ENCODE measurements around the gene KCNJ12.
"Not testable (repeated sequence)": the region's sequence is repeated elsewhere in the genome, so short reads cannot be mapped to it uniquely, and the experiment has no call there.

KCNJ12 gene

GRCh38 chr17:21423190-21423493, 47.0 kb downstream of the KCNJ12 start:
- not testable (repeated sequence) for DNase-seq

DNA sequence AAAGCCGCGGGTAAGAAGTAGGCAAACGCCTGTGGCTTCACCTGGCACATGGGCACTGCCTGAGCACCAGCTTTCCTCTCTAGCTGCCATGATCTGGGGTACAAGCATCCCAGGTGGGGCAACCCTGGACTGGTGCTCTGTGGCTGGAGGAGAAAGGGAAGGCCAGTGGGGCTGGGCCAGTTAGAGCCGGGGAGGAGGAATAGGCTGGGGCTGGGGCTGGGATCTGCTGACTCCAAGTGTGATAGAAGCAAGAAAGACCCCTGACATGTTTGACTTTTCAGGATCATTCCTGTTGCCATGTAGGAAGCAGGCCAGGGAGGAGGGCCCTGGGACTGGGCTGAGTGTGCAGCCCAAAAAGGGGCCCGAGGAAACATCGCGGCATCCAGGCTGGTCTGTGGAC, 48.5 kb downstream of the KCNJ12 start:
- DNase-seq = not testable (repeated sequence)

DNA sequence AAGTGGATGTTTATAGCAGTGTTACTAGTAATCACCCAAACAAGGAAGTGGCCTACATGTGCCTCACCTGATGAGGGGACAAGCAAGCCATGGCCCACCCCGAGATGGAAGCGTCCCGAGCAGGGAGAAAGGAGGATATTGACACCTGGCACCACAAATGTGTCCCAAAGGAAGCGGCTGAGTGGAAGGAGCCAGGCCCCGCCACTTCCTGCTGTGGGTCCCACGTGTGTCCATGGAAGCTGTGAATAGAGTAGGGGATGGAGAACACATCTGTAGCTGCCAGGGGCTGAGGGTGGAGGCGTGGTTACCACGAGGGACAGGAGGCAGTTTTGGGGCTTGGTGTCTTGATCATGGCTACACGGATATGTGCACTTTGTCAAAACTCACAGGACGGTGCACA, 49.2 kb downstream of the KCNJ12 start:
- no peak for DNase-seq

- DNase-seq = no peak
These were observed 49.6 kb downstream of the KCNJ12 start for GRCh38 chr17:21425736-21426135.

- DNase-seq = not testable (repeated sequence)
These were observed 50.1 kb downstream of the KCNJ12 start for GRCh38 chr17:21426246-21426645.

DNA sequence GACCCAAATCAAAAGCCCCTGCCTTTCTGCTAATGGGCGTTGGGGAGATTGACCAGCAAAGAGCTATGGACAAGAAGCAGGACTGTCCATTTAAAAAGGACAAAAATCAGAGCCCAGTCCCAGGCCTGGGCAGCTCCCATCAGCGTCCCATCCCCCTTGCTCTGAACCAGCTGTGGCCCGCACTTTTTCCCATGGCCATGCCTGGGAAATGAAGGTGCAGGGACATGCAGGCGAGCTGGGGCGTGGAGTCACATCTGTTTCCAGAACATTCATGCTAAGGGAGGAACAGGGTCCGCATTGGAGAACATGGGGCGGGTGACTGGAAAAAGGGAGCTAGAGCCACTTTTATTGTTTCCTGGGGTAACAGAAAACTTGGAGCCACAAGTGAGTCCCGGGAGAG, 50.7 kb downstream of the KCNJ12 start:
- not testable (repeated sequence) for DNase-seq

GRCh38 chr17:21427727-21428126, 51.6 kb downstream of the KCNJ12 start:
- DNase-seq = not testable (repeated sequence)

GRCh38 chr17:21428752-21429424, 52.7 kb downstream of the KCNJ12 start:
- not testable (repeated sequence) for DNase-seq

GRCh38 chr17:21429921-21430628, 53.9 kb downstream of the KCNJ12 start:
- not testable (repeated sequence) for DNase-seq

DNA sequence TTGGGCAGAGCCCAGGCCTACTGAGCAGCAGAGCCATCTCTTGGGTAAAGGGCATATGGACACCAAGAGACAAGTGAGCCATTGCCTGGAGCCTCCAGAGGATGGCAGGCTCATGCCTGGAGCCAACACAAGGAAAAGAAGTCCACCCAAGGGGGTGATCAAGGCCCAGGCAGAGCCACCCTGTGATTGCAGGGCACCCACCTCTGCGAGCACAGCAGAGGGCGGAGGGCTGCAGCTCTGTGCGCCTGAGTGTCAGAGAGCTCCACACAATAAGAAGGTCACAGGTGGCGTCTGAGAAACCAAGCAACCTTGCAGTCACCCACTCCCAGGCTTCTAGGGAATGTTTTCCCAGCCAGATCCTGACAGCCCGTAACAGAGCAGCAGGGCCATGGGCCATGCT, 57.8 kb downstream of the KCNJ12 start:
- not testable (repeated sequence) for DNase-seq

DNA sequence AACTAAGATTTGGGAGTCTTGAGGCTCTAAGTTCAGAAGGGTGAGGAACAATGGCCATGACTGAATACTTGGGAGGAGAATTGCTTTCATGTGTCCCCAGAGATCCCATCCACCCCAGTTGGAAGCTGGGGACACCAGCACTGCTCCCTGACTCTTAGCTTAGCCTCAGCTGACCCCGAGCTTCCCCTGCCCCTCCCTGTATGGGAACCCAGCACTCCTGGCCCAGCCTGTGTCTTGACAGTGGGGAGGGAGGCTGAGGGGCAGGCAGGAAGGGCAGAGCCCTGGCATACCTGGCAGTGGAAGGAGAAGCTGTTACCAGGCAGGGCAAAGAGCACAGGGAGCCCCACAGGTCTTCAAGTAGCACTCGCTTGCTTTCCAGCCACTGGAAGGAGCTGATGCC, 58.8 kb downstream of the KCNJ12 start:
- DNase-seq = not testable (repeated sequence)

DNA sequence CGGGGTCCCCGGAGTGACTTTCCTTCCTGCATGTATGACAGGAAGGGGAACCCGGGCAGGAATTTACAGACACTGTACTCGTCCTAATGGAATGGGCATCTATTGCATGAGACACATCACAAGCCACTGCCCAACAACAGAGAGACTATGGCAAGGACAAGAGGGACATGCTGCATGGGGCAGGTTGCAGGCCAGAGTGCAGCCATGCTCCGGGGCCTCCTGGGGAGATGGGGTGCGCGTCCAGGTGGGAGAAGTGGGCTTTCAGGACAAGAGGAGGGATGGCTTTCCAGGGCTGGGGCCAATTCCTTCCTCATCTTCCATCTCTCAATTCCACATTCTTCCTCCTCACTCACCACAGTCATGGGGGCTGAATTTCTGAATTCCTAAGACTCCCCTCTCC, 60.3 kb downstream of the KCNJ12 start:
- DNase-seq = not testable (repeated sequence)

GRCh38 chr17:21436883-21437836, 61.0 kb downstream of the KCNJ12 start:
- DNase-seq = not testable (repeated sequence)

- not testable (repeated sequence) for DNase-seq
These were observed 62.3 kb downstream of the KCNJ12 start for GRCh38 chr17:21438316-21439014.

DNA sequence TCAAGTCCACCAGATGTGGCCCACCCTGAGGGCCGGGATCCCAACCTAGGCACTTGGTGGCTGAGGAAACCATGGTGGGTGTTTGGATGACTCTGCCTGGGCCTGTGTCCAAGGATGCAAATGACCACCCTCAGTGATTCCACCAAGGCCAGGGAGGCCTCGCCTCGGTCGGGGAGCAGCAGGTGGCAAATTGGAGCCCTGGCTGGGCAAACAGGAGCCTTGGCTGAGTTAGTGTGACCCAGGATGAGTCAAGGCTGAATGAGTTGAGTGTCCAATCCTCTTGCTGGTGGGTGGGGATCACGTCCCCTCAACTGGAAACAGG, 62.8 kb downstream of the KCNJ12 start:
- not testable (repeated sequence) for DNase-seq

GRCh38 chr17:21445091-21445650, 69.0 kb downstream of the KCNJ12 start:
- DNase-seq = no peak

GRCh38 chr17:21447552-21447951, 71.4 kb downstream of the KCNJ12 start:
- DNase-seq = not testable (repeated sequence)

DNA sequence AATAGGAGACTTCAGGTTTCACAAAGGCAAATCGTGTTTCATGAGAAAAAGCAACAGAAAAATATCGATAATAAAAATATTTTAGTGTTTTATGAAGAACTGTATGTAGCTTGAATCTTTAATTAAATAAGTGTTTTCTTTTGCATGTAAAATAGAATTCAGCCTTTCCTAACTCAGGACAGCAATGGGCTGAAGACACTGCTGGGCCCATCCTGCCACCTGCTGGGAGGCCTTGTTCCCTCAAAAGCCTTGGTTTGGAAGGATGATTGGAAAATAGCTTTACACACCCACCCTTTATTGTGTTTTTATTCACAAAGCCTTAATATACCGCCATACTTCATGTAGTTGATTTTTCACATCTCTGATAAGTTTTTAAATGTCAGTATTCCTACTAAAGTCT, 73.7 kb downstream of the KCNJ12 start:
- DNase-seq = not testable (repeated sequence)

DNA sequence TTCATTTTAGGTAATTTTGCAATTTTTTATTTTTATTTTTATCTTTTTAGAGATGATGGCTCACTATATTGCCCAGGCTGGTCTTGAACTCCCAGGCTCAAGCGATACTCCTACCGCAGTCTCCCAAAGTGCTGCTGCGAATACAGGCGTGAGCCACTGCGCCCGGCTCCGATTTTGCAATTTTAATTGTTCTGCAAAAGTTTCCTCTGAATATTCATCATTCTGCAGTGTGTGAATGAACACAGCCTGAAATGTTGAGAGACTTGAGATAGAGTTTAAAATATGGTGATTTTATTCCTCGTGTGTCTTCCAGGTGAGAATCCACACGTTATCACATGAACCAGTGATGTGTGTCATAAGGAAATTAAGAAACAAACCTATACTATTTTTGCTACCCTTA, 75.8 kb downstream of the KCNJ12 start:
- DNase-seq = no peak

- peak; percentile 35 for DNase-seq
These were observed 76.4 kb downstream of the KCNJ12 start for GRCh38 chr17:21452377-21453143.

- DNase-seq = no peak
These were observed 77.2 kb downstream of the KCNJ12 start for GRCh38 chr17:21453144-21453898.

All from CD4-positive, alpha-beta T cell treated with Interleukin-21 for 1 hour (primary cell).